Activated CD8-positive, alpha-beta T cell treated with anti-CD3 and anti-CD28 coated beads for 36 hours (primary cell): ENCODE results near the gene MSMP. TPM values are rescaled to one million over a fixed set of nuclear protein-coding genes. Genes with fewer than 3 reads are reported as not detected.

ENCODE experiments used
- ATAC-seq: fragments of 200-7000 bp; cut with Tn5 transposase; one replicate; pipeline ENCODE4 v1.10.0; 2021; ENCODE audit warnings: mild to moderate bottlenecking, moderate library complexity
- CTCF ChIA-PET: fragments of 350-600 bp; sonication (Branson Sonifier 250); formaldehyde crosslinking; loops from one replicate; lab custom pipeline; 2021; ENCODE audit warnings: antibody characterized with exemption; lab: Charles Lee
- POLR2A ChIA-PET: fragments of 350-600 bp; sonication (Branson Sonifier 250); formaldehyde crosslinking; loops from one replicate; lab custom pipeline; 2021; ENCODE audit warnings: antibody characterized with exemption; lab: Charles Lee
- DNase-seq: peaks from one replicate; pipeline ENCODE4 v3.0.0-alpha.2; 2020
- H3K27ac Mint-ChIP-seq: one replicate; pipeline ENCODE4 v1.8.0; 2021; ENCODE audit warnings: mild to moderate bottlenecking, mixed read lengths
- H3K27me3 Mint-ChIP-seq: one replicate; pipeline ENCODE4 v1.8.0; 2021; ENCODE audit warnings: mixed read lengths
- H3K36me3 Mint-ChIP-seq: one replicate; pipeline ENCODE4 v1.8.0; 2021; ENCODE audit warnings: low read depth, mixed read lengths
- H3K4me1 Mint-ChIP-seq: one replicate; pipeline ENCODE4 v1.8.0; 2021; ENCODE audit warnings: low read depth, mixed read lengths
- H3K4me3 Mint-ChIP-seq: one replicate; pipeline ENCODE4 v1.8.0; 2021; ENCODE audit warnings: mild to moderate bottlenecking, moderate library complexity, mixed read lengths
- H3K9me3 Mint-ChIP-seq: one replicate; pipeline ENCODE4 v1.8.0; 2021; ENCODE audit warnings: mixed read lengths
- intact Hi-C: fragments of 100-400 bp; cut with micrococcal nuclease; formaldehyde crosslinking; loops from one replicate; pipeline ENCODE4 v1.10.0; 2022
- total RNA-seq, 2 experiments: library from RNA; stranded (reverse); gene quantifications; one replicate each; pipeline ENCODE4 v1.2.3, GENCODE V29; 2021
- TF ChIP-seq, protein P1 (sequence below): fragments of 200-600 bp; IDR thresholded peaks from one replicate; pipeline ENCODE4 v1.8.0; 2022; ENCODE audit warnings: antibody characterized with exemption, mild to moderate bottlenecking

The MSMP gene
- total RNA-seq, 2 experiments from 2014 or later = 0.59 to 0.67 TPM

DNA sequence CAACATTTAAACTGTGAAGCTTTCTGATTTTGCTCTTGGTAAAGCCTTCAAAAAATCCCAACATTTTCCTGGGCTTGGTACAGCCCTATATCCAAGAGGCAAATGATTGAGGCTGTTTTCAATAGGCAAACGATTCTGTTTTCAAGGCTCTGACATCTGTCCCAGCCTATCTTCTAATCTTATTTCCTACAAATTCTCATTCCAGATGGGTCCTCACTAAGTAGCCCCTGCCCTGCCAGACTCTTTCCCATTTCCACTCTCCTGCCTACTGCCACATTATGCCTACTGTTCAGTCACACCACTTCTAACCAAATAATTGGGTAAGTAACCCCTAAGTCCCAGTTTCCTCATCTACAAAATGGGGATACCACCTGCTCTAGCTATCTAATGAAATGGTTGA, 8.5 kb downstream of the MSMP start:
- H3K27me3 Mint-ChIP-seq = no peaks in the 10 kb centered on the region
- intact Hi-C loops = no loop called here
- POLR2A ChIA-PET = interaction anchor here (0.6 to 1.8 kb wide), 2 partner anchors 11 to 53 kb away, joined by 4 read pairs; no protein-coding TSS in a partner anchor
- ATAC-seq (no peak), DNase-seq (no peak)
- H3K4me1 Mint-ChIP-seq = peaks cover 48% of the 10 kb centered on the region
- TF ChIP-seq, protein P1, sequence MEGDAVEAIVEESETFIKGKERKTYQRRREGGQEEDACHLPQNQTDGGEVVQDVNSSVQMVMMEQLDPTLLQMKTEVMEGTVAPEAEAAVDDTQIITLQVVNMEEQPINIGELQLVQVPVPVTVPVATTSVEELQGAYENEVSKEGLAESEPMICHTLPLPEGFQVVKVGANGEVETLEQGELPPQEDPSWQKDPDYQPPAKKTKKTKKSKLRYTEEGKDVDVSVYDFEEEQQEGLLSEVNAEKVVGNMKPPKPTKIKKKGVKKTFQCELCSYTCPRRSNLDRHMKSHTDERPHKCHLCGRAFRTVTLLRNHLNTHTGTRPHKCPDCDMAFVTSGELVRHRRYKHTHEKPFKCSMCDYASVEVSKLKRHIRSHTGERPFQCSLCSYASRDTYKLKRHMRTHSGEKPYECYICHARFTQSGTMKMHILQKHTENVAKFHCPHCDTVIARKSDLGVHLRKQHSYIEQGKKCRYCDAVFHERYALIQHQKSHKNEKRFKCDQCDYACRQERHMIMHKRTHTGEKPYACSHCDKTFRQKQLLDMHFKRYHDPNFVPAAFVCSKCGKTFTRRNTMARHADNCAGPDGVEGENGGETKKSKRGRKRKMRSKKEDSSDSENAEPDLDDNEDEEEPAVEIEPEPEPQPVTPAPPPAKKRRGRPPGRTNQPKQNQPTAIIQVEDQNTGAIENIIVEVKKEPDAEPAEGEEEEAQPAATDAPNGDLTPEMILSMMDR = no peak
- H3K4me3 Mint-ChIP-seq = peak overlapping the region; percentile 29
- peaks cover 15% of the 10 kb centered on the region for H3K36me3 Mint-ChIP-seq
- CTCF ChIA-PET = interaction anchor here (0.6 to 6.6 kb wide), 9 partner anchors 9 to 160 kb away, joined by 3 to 51 read pairs (median 4); no protein-coding TSS in a partner anchor
- peak overlapping the region; percentile 34 for H3K27ac Mint-ChIP-seq
- H3K9me3 Mint-ChIP-seq = no peaks in the 10 kb centered on the region

DNA sequence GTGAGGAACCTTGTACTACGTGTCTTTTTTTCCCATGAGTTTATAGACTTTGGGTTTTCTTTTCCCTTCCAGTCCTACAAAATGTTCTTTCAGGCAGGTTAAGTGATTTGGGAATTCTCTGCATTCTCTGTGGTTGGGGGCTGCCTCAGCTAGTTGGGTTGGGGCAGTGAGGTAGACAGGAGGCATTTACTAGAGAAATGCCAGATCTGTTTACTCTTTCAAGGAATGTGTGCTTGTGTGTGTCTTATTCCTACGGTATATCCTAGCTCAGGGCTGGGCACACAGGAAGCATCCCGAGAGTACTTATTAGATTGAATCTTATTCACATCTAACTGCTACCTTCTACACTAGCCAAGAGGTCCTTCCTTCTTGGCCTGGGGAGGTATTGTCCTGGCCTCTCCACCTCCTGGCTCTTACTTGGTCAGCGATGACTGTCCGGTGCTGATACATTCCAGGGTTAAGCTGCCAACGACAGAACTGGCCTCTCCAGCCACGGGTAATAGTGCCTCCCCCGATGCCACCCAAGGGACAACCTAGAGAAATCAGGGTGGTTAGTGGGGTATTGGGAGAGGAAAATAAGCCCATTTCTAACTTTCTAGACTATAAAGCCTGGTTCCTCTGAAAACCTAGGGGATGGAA, 10.1 kb downstream of the MSMP start:
- H3K4me1 Mint-ChIP-seq = peaks cover 45% of the 10 kb centered on the region
- POLR2A ChIA-PET = interaction anchor here (1.1 to 1.8 kb wide), 3 partner anchors 11 to 16 kb away, joined by 4 read pairs; partner anchors contain the start of gene CREB3
- intact Hi-C loops = no loop called here

DNA sequence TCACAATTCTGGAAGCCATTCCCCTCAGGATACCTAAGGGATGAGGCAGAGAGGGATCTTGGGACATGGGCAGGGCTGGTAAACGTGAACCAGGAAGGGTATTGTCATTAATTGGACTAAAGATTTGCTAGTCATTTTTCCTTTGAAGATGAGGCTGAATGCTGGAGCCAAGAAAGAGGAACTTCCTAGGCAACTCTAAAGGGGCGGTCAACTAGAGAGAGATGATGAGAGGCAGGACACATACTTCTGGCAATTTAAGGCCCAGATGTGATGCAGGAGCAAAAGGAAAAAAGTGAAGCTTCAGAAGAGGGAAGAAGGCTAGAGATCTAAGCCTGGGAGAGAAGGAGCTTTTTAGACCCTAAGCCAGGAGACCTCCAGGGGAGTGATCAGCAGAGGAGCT, 10.6 kb downstream of the MSMP start:
- TF ChIP-seq, protein P1 = no peak
- ChIA-PET CTCF (interaction anchor here (1.7 to 6.6 kb wide), 4 partner anchors 8 to 139 kb away, joined by 4 to 51 read pairs (median 6); partner anchors contain the start of genes CREB3 and TLN1), POLR2A (interaction anchor here (1.1 kb wide), 2 partner anchors 8 to 16 kb away, joined by 4 to 7 read pairs; no protein-coding TSS in a partner anchor)
- ATAC-seq (no peak), DNase-seq (no peak)
- Mint-ChIP-seq H3K27me3 (no peaks in the 10 kb centered on the region), H3K27ac (no peak overlapping the region), H3K4me1 (peaks cover 45% of the 10 kb centered on the region), H3K36me3 (peaks cover 22% of the 10 kb centered on the region), H3K4me3 (no peak overlapping the region), H3K9me3 (no peaks in the 10 kb centered on the region)
- intact Hi-C loops = no loop called here

More for the DNA sequence above, 10.1 kb downstream of the MSMP start:
- H3K4me3 Mint-ChIP-seq = no peak overlapping the region
- no peaks in the 10 kb centered on the region for H3K9me3 Mint-ChIP-seq
- DNase-seq (no peak), ATAC-seq (no peak)
- TF ChIP-seq, protein P1 = no peak
- H3K36me3 Mint-ChIP-seq = peaks cover 16% of the 10 kb centered on the region
- H3K27ac Mint-ChIP-seq = no peak overlapping the region
- CTCF ChIA-PET = interaction anchor here (1.0 to 6.6 kb wide), 6 partner anchors 9 to 138 kb away, joined by 3 to 51 read pairs (median 4); partner anchors contain the start of genes ARHGEF39, CREB3 and TLN1
- no peaks in the 10 kb centered on the region for H3K27me3 Mint-ChIP-seq

DNA sequence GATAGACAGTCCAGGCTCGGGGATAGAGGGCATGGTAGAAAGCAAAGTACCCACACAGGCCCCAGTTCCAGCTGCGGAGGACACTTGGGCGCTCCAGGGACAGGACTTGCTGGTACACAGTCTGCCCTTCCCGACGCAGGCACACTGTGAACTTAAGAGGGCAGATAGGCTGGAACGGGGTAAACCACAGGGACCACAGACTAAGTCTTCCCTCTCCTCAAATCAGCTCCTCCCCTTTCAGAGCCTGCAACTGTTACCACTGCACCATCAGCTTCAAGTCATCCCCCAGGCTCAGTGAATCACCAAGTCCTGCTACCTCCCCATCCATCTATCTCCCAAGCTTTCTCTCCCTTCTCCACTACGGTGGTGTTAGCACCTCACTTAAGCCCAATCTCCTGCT, 12.3 kb downstream of the MSMP start:
- peak overlapping the region; percentile 23 for H3K27ac Mint-ChIP-seq
- no peaks in the 10 kb centered on the region for H3K9me3 Mint-ChIP-seq
- H3K27me3 Mint-ChIP-seq = no peaks in the 10 kb centered on the region
- H3K36me3 Mint-ChIP-seq = peaks cover 26% of the 10 kb centered on the region
- ChIA-PET POLR2A (interaction anchor here (1.0 kb wide), 1 partner anchor 84 kb away, joined by 3 read pairs; the partner anchor contains the start of genes CCDC107 and RMRP), CTCF (interaction anchor here (1.0 to 1.6 kb wide), 2 partner anchors 15 to 48 kb away, joined by 3 to 5 read pairs; no protein-coding TSS in a partner anchor)
- no peak overlapping the region for H3K4me3 Mint-ChIP-seq
- DNase-seq (peak; percentile 25), ATAC-seq (peak; percentile 56)
- H3K4me1 Mint-ChIP-seq = peaks cover 32% of the 10 kb centered on the region
- TF ChIP-seq, protein P1 = no peak
- intact Hi-C loops = no loop called here
